Right lung (tissue), 5 donors: Measurements from ENCODE around the gene RPA1. TPM values are rescaled to one million over a fixed set of nuclear protein-coding genes. Genes with fewer than 3 reads are reported as not detected.

ENCODE experiments used
- DNase-seq, 2 donors: peaks; one replicate each; pipeline ENCODE4 v3.0.0-alpha.2; 2013
- polyA plus RNA-seq, 5 donors: library from polyadenylated mRNA; unstranded; fragments of 120-200 nt; gene quantifications; one replicate each; pipeline versions ENCODE4 v1.2.1 to v1.2.3, GENCODE V29; 2013; ENCODE audit warnings: inconsistent platforms in 1 of 5, low replicate concordance in 1 of 5; ENCODE audit not compliant: insufficient read length in 5 of 5, insufficient read depth in 1 of 5

RPA1 gene
- polyA plus RNA-seq, 5 donors: 121 to 149 (median 129) TPM

GRCh38 chr17:1907909-1908698 is 78.3 kb downstream of the RPA1 start:
- DNase-seq: no peak

- peak; percentile 64 to 75 for DNase-seq
Observed at GRCh38 chr17:1908699-1909309, 79.0 kb downstream of the RPA1 start.

- DNase-seq: no peak
Observed at GRCh38 chr17:1909985-1910384, 80.2 kb downstream of the RPA1 start.

GRCh38 chr17:1912146-1912545 is 82.3 kb downstream of the RPA1 start:
- no peak for DNase-seq

- DNase-seq: no peak
Observed at GRCh38 chr17:1913702-1914101, 83.9 kb downstream of the RPA1 start.

GRCh38 chr17:1914661-1915083 is 84.9 kb downstream of the RPA1 start:
- DNase-seq: no peak

GRCh38 chr17:1915889-1916288 is 86.1 kb downstream of the RPA1 start:
- no peak for DNase-seq

GRCh38 chr17:1916316-1916715 is 86.5 kb downstream of the RPA1 start:
- no peak for DNase-seq

GRCh38 chr17:1916963-1917715 is 87.3 kb downstream of the RPA1 start:
- no peak for DNase-seq

GRCh38 chr17:1918346-1919162 is 88.7 kb downstream of the RPA1 start:
- no peak for DNase-seq

- DNase-seq: no peak
Observed at GRCh38 chr17:1919201-1919600, 89.4 kb downstream of the RPA1 start.

GRCh38 chr17:1920948-1921351 is 91.1 kb downstream of the RPA1 start:
- no peak for DNase-seq

- no peak for DNase-seq
Observed at GRCh38 chr17:1928976-1929375, 99.2 kb downstream of the RPA1 start.

GRCh38 chr17:1930337-1930645 is 100.5 kb downstream of the RPA1 start:
- DNase-seq: no peak

GRCh38 chr17:1931844-1932579 is 102.2 kb downstream of the RPA1 start:
- DNase-seq: no peak

- DNase-seq: no peak
Observed at GRCh38 chr17:1933875-1934715, 104.3 kb downstream of the RPA1 start.

- no peak for DNase-seq
Observed at GRCh38 chr17:1934901-1935300, 105.1 kb downstream of the RPA1 start.

- DNase-seq: no peak
Observed at GRCh38 chr17:1936766-1937165, 107.0 kb downstream of the RPA1 start.

- no peak for DNase-seq
Observed at GRCh38 chr17:1937461-1937860, 107.7 kb downstream of the RPA1 start.
